Psoas muscle (tissue), 8 donors: ENCODE measurements around the gene PGBD5. TPM values are rescaled to one million over a fixed set of nuclear protein-coding genes. Genes with fewer than 3 reads are reported as not detected.

Source experiments
- ATAC-seq, 4 donors: fragments of 200-7000 bp; cut with Tn5 transposase; one replicate each; pipeline ENCODE4 v1.9.1; 2020; ENCODE audit warnings: moderate library complexity in 3 of 4, mild to moderate bottlenecking in 2 of 4
- DNase-seq, 2 donors: peaks; one replicate each; pipeline ENCODE4 v3.0.0-alpha.2; 2020
- H3K27ac ChIP-seq: fragments of 200-600 bp; one replicate; pipeline ENCODE4 v1.8.0; 2022
- H3K27me3 ChIP-seq, 3 donors: fragments of 200-600 bp in 1 of 3; one replicate each; pipeline versions ENCODE4 v1.6.1 to v1.8.0; 2013 to 2022; ENCODE audit warnings: low read length in 2 of 3, mild to moderate bottlenecking in 2 of 3, moderate library complexity in 1 of 3; ENCODE audit not compliant: insufficient read depth in 3 of 3
- H3K36me3 ChIP-seq, 2 donors: fragments of 200-600 bp in 1 of 2; one replicate each; pipeline versions ENCODE4 v1.6.1 to v1.8.0; 2013 to 2022; ENCODE audit warnings: low read depth in 1 of 2, mild to moderate bottlenecking in 1 of 2, moderate library complexity in 1 of 2; ENCODE audit not compliant: insufficient read depth in 1 of 2
- H3K4me1 ChIP-seq: fragments of 200-600 bp; one replicate; pipeline ENCODE4 v1.8.0; 2022
- H3K4me3 ChIP-seq: fragments of 200-600 bp; one replicate; pipeline ENCODE4 v1.8.0; 2022; ENCODE audit warnings: mild to moderate bottlenecking
- H3K9me3 ChIP-seq: fragments of 200-600 bp; one replicate; pipeline ENCODE4 v1.8.0; 2022
- CTCF ChIP-seq: fragments of 200-600 bp; IDR thresholded peaks from one replicate; pipeline ENCODE4 v1.8.0; 2022; ENCODE audit warnings: antibody characterized with exemption
- WGBS, 3 donors: extraction: QIAGEN DNeasy Blood & Tissue Kit; methylation state at CpG; one replicate each; pipeline versions ENCODE4 v1.1.6 to v1.1.7; 2013; 5-methylcytosine and 5-hydroxymethylcytosine counted together
- intact Hi-C, 2 donors: fragments of 100-400 bp; cut with DNase I; formaldehyde crosslinking; loops; one replicate each; pipeline versions ENCODE4 v1.11.0 to v1.14.2; 2022
- polyA plus RNA-seq, 3 donors: library from polyadenylated mRNA; stranded (reverse); fragments of 200-250 nt; gene quantifications; one replicate each; pipeline ENCODE4 v1.2.3, GENCODE V29; 2013
- total RNA-seq, 4 donors: library from RNA; stranded (reverse); fragmentation: NEBNext Ultra II Directional in 2 of 4; extraction: Animal tissue kit (Norgen Biotek cat#: 25700) in 2 of 4; gene quantifications; one replicate each; pipeline versions ENCODE4 v1.2.1 to v1.2.4, GENCODE V29; 2021 to 2023
- donor health status: healthy with polysubstance abuse.
- donor health status: DM: no; HTN: no; CAD: no; lungs with moderate emphysema.
- donor health status: Bipolar disorder and iron deficiency.
- donor health status: healthy.
- donor health status: DM: yes; HTN: yes; CAD: no.
- donor health status: DM: no; HTN: no; CAD: no.
- donor health status: DM: no; HTN: no; CAD: no.
- donor health status: DM: yes; HTN: yes; CAD: no.

The PGBD5 gene
- total and polyA plus RNA-seq, 7 donors = 2.1 to 9.8 (median 4.5) TPM

- Histone ChIP-seq H3K4me1 (peaks cover 32% of the 10 kb centered on the region), H3K27ac (no peak overlapping the region), H3K36me3 (no peaks in the 10 kb centered on the region), H3K27me3 (no peaks in the 10 kb centered on the region), H3K4me3 (no peak overlapping the region), H3K9me3 (no peaks in the 10 kb centered on the region)
- WGBS, 3 donors = 30 to 37% (median 32%) methylated on average over 4 of the region's 4 CpGs
- no peak for TF ChIP-seq CTCF
- DNase-seq (no peak), ATAC-seq (no peak)
- intact Hi-C loops = loop anchor here (10.0 kb wide), 2 partner anchors 322 to 422 kb away; no protein-coding TSS in a partner anchor
Measured at GRCh38 chr1:230307213-230307612, 118.9 kb downstream of the PGBD5 start.

GRCh38 chr1:230306169-230306568 lies 120.0 kb downstream of the PGBD5 start:
- intact Hi-C loops = loop anchor here (10.0 kb wide), 2 partner anchors 321 to 421 kb away; no protein-coding TSS in a partner anchor
- Histone ChIP-seq H3K27ac (no peak overlapping the region), H3K36me3 (no peaks in the 10 kb centered on the region), H3K9me3 (no peaks in the 10 kb centered on the region), H3K27me3 (no peaks in the 10 kb centered on the region), H3K4me3 (no peak overlapping the region), H3K4me1 (peaks cover 28% of the 10 kb centered on the region)
- WGBS, 3 donors = 72 to 85% (median 73%) methylated on average over 4 of the region's 4 CpGs
- TF ChIP-seq CTCF = no peak
- ATAC-seq (no peak), DNase-seq (peak in 1 of 2 donors; percentile 3)

DNA sequence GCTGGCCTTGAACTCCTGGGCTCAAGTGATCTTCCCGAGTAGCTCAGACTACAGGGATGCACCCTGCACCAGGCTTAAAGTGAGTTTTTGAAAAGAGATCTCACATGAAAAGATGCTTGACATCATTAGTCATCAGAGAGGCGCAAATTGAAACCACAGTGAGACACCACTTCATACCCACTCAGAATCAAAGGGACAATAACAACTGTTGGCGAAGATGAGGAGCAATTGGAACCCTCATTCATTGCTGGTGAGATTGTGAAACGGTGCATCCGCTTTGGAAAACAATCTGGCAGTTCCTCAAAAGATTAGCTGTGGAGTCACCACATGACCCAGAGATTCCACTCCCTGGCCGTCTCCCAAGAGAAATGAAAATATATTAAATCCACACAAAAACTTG lies 122.3 kb downstream of the PGBD5 start:
- Histone ChIP-seq H3K4me3 (no peak overlapping the region), H3K9me3 (no peaks in the 10 kb centered on the region), H3K36me3 (no peaks in the 10 kb centered on the region), H3K27ac (peak overlapping the region; percentile 71), H3K27me3 (no peaks in the 10 kb centered on the region), H3K4me1 (peaks cover 28% of the 10 kb centered on the region)
- intact Hi-C loops = loop anchor here (10.0 kb wide), 2 partner anchors 319 to 419 kb away; no protein-coding TSS in a partner anchor
- WGBS, 3 donors = 18 to 35% (median 21%) methylated on average over 6 of the region's 6 CpGs
- TF ChIP-seq CTCF = no peak
- DNase-seq (no peak), ATAC-seq (peak; percentile 86 to 92 (median 88))

DNA sequence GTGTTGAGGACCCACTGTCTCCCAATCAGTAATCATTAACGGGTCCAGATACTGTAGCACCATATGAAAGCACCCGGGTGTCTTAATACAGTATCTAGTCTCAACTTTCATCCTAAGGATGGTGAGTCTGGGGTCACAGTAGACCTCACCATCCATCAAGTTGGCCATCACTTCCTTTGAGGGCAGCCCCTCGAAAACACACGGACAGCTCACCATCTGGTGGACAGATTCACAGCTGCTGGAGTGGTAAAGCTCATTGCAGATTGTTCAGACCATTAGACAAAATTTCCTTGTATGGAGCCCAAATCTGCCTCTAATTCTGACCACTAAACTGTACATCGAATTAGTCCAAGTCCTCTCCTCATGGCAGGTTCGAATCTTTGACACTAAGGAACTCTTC lies 123.1 kb downstream of the PGBD5 start:
- ATAC-seq (no peak), DNase-seq (peak in 1 of 2 donors; percentile 30)
- Histone ChIP-seq H3K27ac (peak overlapping the region; percentile 71), H3K36me3 (no peaks in the 10 kb centered on the region), H3K4me3 (no peak overlapping the region), H3K9me3 (no peaks in the 10 kb centered on the region), H3K4me1 (peaks cover 28% of the 10 kb centered on the region), H3K27me3 (no peaks in the 10 kb centered on the region)
- intact Hi-C loops = loop anchor here (10.0 kb wide), 2 partner anchors 318 to 418 kb away; no protein-coding TSS in a partner anchor
- 71 to 85% (median 71%) methylated on average over 6 of the region's 6 CpGs for WGBS, 3 donors
- no peak for TF ChIP-seq CTCF

GRCh38 chr1:230301822-230302221 lies 124.3 kb downstream of the PGBD5 start:
- Histone ChIP-seq H3K4me3 (no peak overlapping the region), H3K27me3 (no peaks in the 10 kb centered on the region), H3K36me3 (no peaks in the 10 kb centered on the region), H3K4me1 (peaks cover 28% of the 10 kb centered on the region), H3K27ac (no peak overlapping the region), H3K9me3 (no peaks in the 10 kb centered on the region)
- peak; percentile 22 to 46 (median 34) for ATAC-seq
- intact Hi-C loops = loop anchor here (10.0 kb wide), 2 partner anchors 317 to 417 kb away; no protein-coding TSS in a partner anchor
- 76 to 92% (median 87%) methylated on average over 6 of the region's 6 CpGs for WGBS, 3 donors
- TF ChIP-seq CTCF = no peak
- peak in 1 of 2 donors; percentile 38 for DNase-seq
